Breast epithelium (tissue), 4 donors: Measurements from ENCODE around the gene TMEM143. TPM values are rescaled to one million over a fixed set of nuclear protein-coding genes. Genes with fewer than 3 reads are reported as not detected.
A peak's percentile ranks its signal among the peaks of the same experiment; 100 is the strongest.

ENCODE experiments used
- DNase-seq, 2 donors: peaks; one replicate each; pipeline ENCODE4 v3.0.0-alpha.2; 2019; ENCODE audit warnings: low spot score in 2 of 2
- H3K27ac ChIP-seq, 2 donors: fragments of 200-600 bp; sonication (generic) in 1 of 2; one replicate each; pipeline ENCODE4 v1.5.1; 2016 to 2019; ENCODE audit warnings: mild to moderate bottlenecking in 1 of 2
- H3K27me3 ChIP-seq, 2 donors: fragments of 200-600 bp; sonication (generic) in 1 of 2; one replicate each; pipeline versions ENCODE4 v1.5.1 to v1.6.0; 2017 to 2019; ENCODE audit warnings: control low read depth in 1 of 2, mild to moderate bottlenecking in 1 of 2
- H3K36me3 ChIP-seq: fragments of 200-600 bp; one replicate; pipeline ENCODE4 v1.5.1; 2019
- H3K4me1 ChIP-seq, 2 donors: fragments of 200-600 bp; sonication (generic); one replicate each; pipeline ENCODE4 v1.5.1; 2016 to 2019; ENCODE audit warnings: control low read depth in 1 of 2
- H3K4me3 ChIP-seq, 3 donors: fragments of 200-600 bp; sonication (generic); 1 replicate in 2 of 3; 2 replicates in 1 of 3; pipeline ENCODE4 v1.5.1; 2016 to 2019; ENCODE audit warnings: mild to moderate bottlenecking in 3 of 3, moderate library complexity in 2 of 3
- H3K9me3 ChIP-seq, 2 donors: fragments of 200-600 bp; sonication (generic) in 1 of 2; one replicate each; pipeline ENCODE4 v1.5.1; 2016 to 2019; ENCODE audit warnings: control low read depth in 1 of 2
- CTCF ChIP-seq, 3 donors: fragments of 450-650 bp; IDR thresholded peaks; one replicate each; pipeline ENCODE4 v1.5.1; 2016 to 2017; ENCODE audit warnings: antibody characterized with exemption in 3 of 3, mild to moderate bottlenecking in 3 of 3, moderate library complexity in 3 of 3
- POLR2A ChIP-seq: fragments of 450-650 bp; IDR thresholded peaks from one replicate; pipeline ENCODE4 v1.6.1; 2016; ENCODE audit warnings: antibody characterized with exemption, mild to moderate bottlenecking, moderate library complexity
- POLR2AphosphoS5 ChIP-seq, 3 donors: sonication (generic); formaldehyde crosslinking; IDR thresholded peaks; one replicate each; pipeline ENCODE4 v1.6.1; 2017; ENCODE audit warnings: antibody characterized with exemption in 3 of 3
- intact Hi-C: fragments of 100-400 bp; cut with DNase I; formaldehyde crosslinking; loops from one replicate; pipeline ENCODE4 v1.15.1; 2023; ENCODE audit warnings: low total_unique reads
- total RNA-seq, 3 donors: library from RNA; depleted of rRNA; stranded (reverse); fragments of >200 nt; gene quantifications; one replicate each; pipeline ENCODE4 v1.1.0, GENCODE V29; 2016

The TMEM143 gene
- total RNA-seq, 3 donors from 2014 or later, result 5.9 to 10.5 (median 6.2) TPM

GRCh38 chr19:48290771-48291488 lies 72.8 kb downstream of the TMEM143 start:
- peak; percentile 66 to 79 for DNase-seq
- H3K4me3 ChIP-seq, result peak overlapping the region; percentile 38 to 67 (median 43)
- H3K27me3 ChIP-seq, result no peaks in the 10 kb centered on the region
- intact Hi-C loops, result no loop called here
- no peaks in the 10 kb centered on the region for H3K4me1 ChIP-seq
- peak overlapping the region in 1 of 2 donors; percentile 14 for H3K27ac ChIP-seq
- H3K36me3 ChIP-seq, result no peaks in the 10 kb centered on the region
- peak; percentile 90 to 96 (median 91) for TF ChIP-seq CTCF (IDR thresholded peaks at IDR 0.05)
- no peak for TF ChIP-seq POLR2AphosphoS5 (IDR thresholded peaks at IDR 0.05)
- H3K9me3 ChIP-seq, result no peaks in the 10 kb centered on the region

- Histone ChIP-seq H3K36me3 (no peaks in the 10 kb centered on the region), H3K9me3 (no peaks in the 10 kb centered on the region), H3K4me3 (peak overlapping the region; percentile 38 to 67 (median 43)), H3K4me1 (no peaks in the 10 kb centered on the region), H3K27ac (no peak overlapping the region), H3K27me3 (no peaks in the 10 kb centered on the region)
- intact Hi-C loops, result no loop called here
- no peak for DNase-seq
- TF ChIP-seq POLR2AphosphoS5 (IDR thresholded peaks at IDR 0.05) (no peak), POLR2A (no peak), CTCF (IDR thresholded peaks at IDR 0.05) (no peak)
Measured at GRCh38 chr19:48290401-48290770, 73.4 kb downstream of the TMEM143 start.

GRCh38 chr19:48287748-48288147 lies 76.0 kb downstream of the TMEM143 start:
- no peak for TF ChIP-seq POLR2A
- TF ChIP-seq CTCF (IDR thresholded peaks at IDR 0.05), result no peak
- TF ChIP-seq POLR2AphosphoS5 (IDR thresholded peaks at IDR 0.05), result no peak
- no peak for DNase-seq

GRCh38 chr19:48284896-48285295 lies 78.8 kb downstream of the TMEM143 start:
- H3K4me1 ChIP-seq, result no peaks in the 10 kb centered on the region
- no peak for DNase-seq
- H3K4me3 ChIP-seq, result no peak overlapping the region
- H3K27ac ChIP-seq, result no peak overlapping the region
- TF ChIP-seq CTCF (IDR thresholded peaks at IDR 0.05) (no peak), POLR2AphosphoS5 (IDR thresholded peaks at IDR 0.05) (no peak)
- intact Hi-C loops, result no loop called here
- H3K27me3 ChIP-seq, result no peaks in the 10 kb centered on the region
- peaks cover 5 to 9% of the 10 kb centered on the region in 2 donors for H3K9me3 ChIP-seq
- no peaks in the 10 kb centered on the region for H3K36me3 ChIP-seq

More at GRCh38 chr19:48287748-48288147, 76.0 kb downstream of the TMEM143 start:
- intact Hi-C loops, result no loop called here
- no peaks in the 10 kb centered on the region for H3K4me1 ChIP-seq
- no peak overlapping the region for H3K27ac ChIP-seq
- no peak overlapping the region for H3K4me3 ChIP-seq
- H3K9me3 ChIP-seq, result peaks cover 5 to 9% of the 10 kb centered on the region in 2 donors
- no peaks in the 10 kb centered on the region for H3K36me3 ChIP-seq
- H3K27me3 ChIP-seq, result no peaks in the 10 kb centered on the region

GRCh38 chr19:48283908-48284307 lies 79.8 kb downstream of the TMEM143 start:
- intact Hi-C loops, result no loop called here
- Histone ChIP-seq H3K9me3 (peaks cover 5 to 9% of the 10 kb centered on the region in 2 donors), H3K27ac (no peak overlapping the region), H3K27me3 (no peaks in the 10 kb centered on the region), H3K36me3 (no peaks in the 10 kb centered on the region), H3K4me3 (no peak overlapping the region), H3K4me1 (no peaks in the 10 kb centered on the region)
- TF ChIP-seq POLR2AphosphoS5 (IDR thresholded peaks at IDR 0.05) (no peak), CTCF (IDR thresholded peaks at IDR 0.05) (no peak), POLR2A (no peak)
- DNase-seq, result no peak

Other genes starting within 250 kb of the TMEM143 start
- gene LIG1, start 193.6 kb downstream of the TMEM143 start, total RNA-seq, result 10 to 100 TPM in 2 of 3 donors, 1 to 10 TPM in 1; 6.1 to 31.8 (median 14.1) TPM
- gene ZSWIM9, start 193.3 kb downstream of the TMEM143 start, total RNA-seq, result 1 to 10 TPM; 2.9 to 3.9 (median 2.9) TPM
- 10 to 100 TPM; 35.0 to 39.0 (median 35.8) TPM for gene CARD8, start 108.0 kb downstream of the TMEM143 start, total RNA-seq
- gene ZNF114, start 93.9 kb downstream of the TMEM143 start, total RNA-seq, result 1 to 10 TPM in 1 of 3 donors, under 1 TPM in 1, not detected in 1; 0.32 to 1.3 TPM
- 10 to 100 TPM; 18.4 to 71.4 (median 24.1) TPM for gene EMP3, start 38.4 kb downstream of the TMEM143 start, total RNA-seq
- not detected for gene SYNGR4, start 427 bp upstream of the TMEM143 start, total RNA-seq
- 10 to 100 TPM; 66.2 to 85.0 (median 68.5) TPM for gene KDELR1, start 27.6 kb upstream of the TMEM143 start, total RNA-seq
- under 1 TPM in 2 of 3 donors, not detected in 1; 0.32 to 0.33 TPM for gene GRIN2D, start 29.7 kb upstream of the TMEM143 start, total RNA-seq
- gene GRWD1, start 82.0 kb upstream of the TMEM143 start, total RNA-seq, result 10 to 100 TPM; 25.0 to 35.4 (median 30.1) TPM
- gene KCNJ14, start 91.6 kb upstream of the TMEM143 start, total RNA-seq, result 1 to 10 TPM in 2 of 3 donors, under 1 TPM in 1; 0.80 to 1.6 (median 1.0) TPM
- 10 to 100 TPM; 42.2 to 74.7 (median 70.4) TPM for gene CYTH2, start 105.4 kb upstream of the TMEM143 start, total RNA-seq
- gene LMTK3, start 147.9 kb upstream of the TMEM143 start, total RNA-seq, result 1 to 10 TPM in 2 of 3 donors, not detected in 1; 1.3 to 2.9 TPM
- 1 to 10 TPM in 2 of 3 donors, not detected in 1; 5.6 to 7.5 TPM for gene SULT2B1, start 188.2 kb upstream of the TMEM143 start, total RNA-seq
- gene SPACA4, start 242.8 kb upstream of the TMEM143 start, total RNA-seq, result not detected